ENCODE data around the gene MPP4. TPM values are rescaled to one million over a fixed set of nuclear protein-coding genes. Genes with fewer than 3 reads are reported as not detected.

The MPP4 gene
- total and polyA plus RNA-seq, 2 donors (not counting 1 experiment from before 2014, with no cell fraction given) = 0.50 to 4.4 TPM

- Histone ChIP-seq H3K4me2 (ENCODE audit: extremely low read depth, insufficient read depth, low read length) (no peak overlapping the region), H3K36me3 (ENCODE audit: control insufficient read depth, insufficient read depth, low read length) (peaks cover 9% of the 10 kb centered on the region), H3K27ac (ENCODE audit: insufficient read depth, low read length) (no peak overlapping the region), H3K79me2 (ENCODE audit: control insufficient read depth, insufficient read depth, low read length) (no peaks in the 10 kb centered on the region), H3K4me1 (ENCODE audit: control insufficient read depth, extremely low read depth, insufficient read depth, low read length) (no peaks in the 10 kb centered on the region), H3K9me3 (ENCODE audit: control insufficient read depth, insufficient read depth, low read depth, low read length) (no peaks in the 10 kb centered on the region), H3K9ac (ENCODE audit: insufficient read depth, low read length) (no peak overlapping the region), H2AFZ (ENCODE audit: low read length) (no peak overlapping the region), H3K27me3 (ENCODE audit: control insufficient read depth, insufficient read depth, low read length) (no peaks in the 10 kb centered on the region), H3K4me3 (replicated peaks in 1 of 4; ENCODE audit: control extremely low read depth in 1 of 4, insufficient read depth in 1 of 4, low read depth in 3 of 4, low read length in 4 of 4) (no peak overlapping the region), H4K20me1 (ENCODE audit: control insufficient read depth, extremely low read depth, insufficient read depth, low read length) (no peaks in the 10 kb centered on the region)
- no peak for DNase-seq (ENCODE audit: low read depth in 2 of 2)
- TF ChIP-seq EZH2 (IDR thresholded peaks at IDR 0.05; ENCODE audit: low read length, missing control alignments) (no peak), CTCF (conservative IDR thresholded peaks at IDR 0.05 in 1 of 2, IDR thresholded peaks at IDR 0.05 in 1 of 2; ENCODE audit: low read depth in 1 of 2, low read length in 2 of 2) (no peak)
Measured at GRCh38 chr2:201715459-201715858, 17.0 kb upstream of the MPP4 start.

GRCh38 chr2:201712726-201713125 is 14.3 kb upstream of the MPP4 start:
- no peak overlapping the region for H3K4me3 ChIP-seq (replicated peaks in 1 of 4; ENCODE audit: control extremely low read depth in 1 of 4, insufficient read depth in 1 of 4, low read depth in 3 of 4, low read length in 4 of 4)
- H3K4me2 ChIP-seq (ENCODE audit: extremely low read depth, insufficient read depth, low read length) = no peak overlapping the region
- no peaks in the 10 kb centered on the region for H3K9me3 ChIP-seq (ENCODE audit: control insufficient read depth, insufficient read depth, low read depth, low read length)
- peaks cover 7% of the 10 kb centered on the region for H3K36me3 ChIP-seq (ENCODE audit: control insufficient read depth, insufficient read depth, low read length)
- TF ChIP-seq EZH2 (IDR thresholded peaks at IDR 0.05; ENCODE audit: low read length, missing control alignments) (no peak), CTCF (conservative IDR thresholded peaks at IDR 0.05 in 1 of 2, IDR thresholded peaks at IDR 0.05 in 1 of 2; ENCODE audit: low read depth in 1 of 2, low read length in 2 of 2) (no peak)
- no peaks in the 10 kb centered on the region for H4K20me1 ChIP-seq (ENCODE audit: control insufficient read depth, extremely low read depth, insufficient read depth, low read length)
- no peaks in the 10 kb centered on the region for H3K79me2 ChIP-seq (ENCODE audit: control insufficient read depth, insufficient read depth, low read length)
- no peaks in the 10 kb centered on the region for H3K27me3 ChIP-seq (ENCODE audit: control insufficient read depth, insufficient read depth, low read length)
- H3K9ac ChIP-seq (ENCODE audit: insufficient read depth, low read length) = no peak overlapping the region
- DNase-seq (ENCODE audit: low read depth in 2 of 2) = no peak
- H3K27ac ChIP-seq (ENCODE audit: insufficient read depth, low read length) = no peak overlapping the region
- no peak overlapping the region for H2AFZ ChIP-seq (ENCODE audit: low read length)
- no peaks in the 10 kb centered on the region for H3K4me1 ChIP-seq (ENCODE audit: control insufficient read depth, extremely low read depth, insufficient read depth, low read length)

DNA sequence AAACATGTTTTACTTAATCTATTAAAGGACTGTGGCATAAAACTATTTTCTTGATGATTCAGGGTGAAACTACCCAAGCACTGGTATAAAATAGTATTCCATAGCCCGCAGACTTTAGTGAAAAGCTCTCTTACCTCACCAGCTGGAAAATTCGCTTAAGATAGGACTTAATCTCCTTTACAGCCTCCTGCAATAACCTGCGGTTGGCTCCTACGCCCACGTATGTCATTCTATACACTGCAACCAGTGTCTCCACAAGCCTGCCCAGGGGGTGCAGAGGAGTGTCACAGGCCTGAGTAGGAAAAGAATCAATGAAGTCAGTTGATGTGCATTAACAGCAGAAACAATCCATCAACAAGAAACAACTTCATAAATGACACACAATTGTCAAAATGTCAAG is 11.3 kb upstream of the MPP4 start:
- Histone ChIP-seq H3K4me3 (replicated peaks in 1 of 4; ENCODE audit: control extremely low read depth in 1 of 4, insufficient read depth in 1 of 4, low read depth in 3 of 4, low read length in 4 of 4) (no peak overlapping the region), H3K9ac (ENCODE audit: insufficient read depth, low read length) (no peak overlapping the region), H3K27ac (ENCODE audit: insufficient read depth, low read length) (no peak overlapping the region), H3K4me1 (ENCODE audit: control insufficient read depth, extremely low read depth, insufficient read depth, low read length) (no peaks in the 10 kb centered on the region), H4K20me1 (ENCODE audit: control insufficient read depth, extremely low read depth, insufficient read depth, low read length) (no peaks in the 10 kb centered on the region), H3K4me2 (ENCODE audit: extremely low read depth, insufficient read depth, low read length) (no peak overlapping the region), H3K9me3 (ENCODE audit: control insufficient read depth, insufficient read depth, low read depth, low read length) (no peaks in the 10 kb centered on the region), H2AFZ (ENCODE audit: low read length) (no peak overlapping the region), H3K79me2 (ENCODE audit: control insufficient read depth, insufficient read depth, low read length) (no peaks in the 10 kb centered on the region), H3K36me3 (ENCODE audit: control insufficient read depth, insufficient read depth, low read length) (peaks cover 5% of the 10 kb centered on the region), H3K27me3 (ENCODE audit: control insufficient read depth, insufficient read depth, low read length) (no peaks in the 10 kb centered on the region)
- peak in 1 of 2 donors; percentile 51 for DNase-seq (ENCODE audit: low read depth in 2 of 2)
- TF ChIP-seq EZH2 (IDR thresholded peaks at IDR 0.05; ENCODE audit: low read length, missing control alignments) (no peak), CTCF (conservative IDR thresholded peaks at IDR 0.05 in 1 of 2, IDR thresholded peaks at IDR 0.05 in 1 of 2; ENCODE audit: low read depth in 1 of 2, low read length in 2 of 2) (no peak)

Data from fibroblast of lung (primary cell).